Germinal center (tissue), 1 donor: ENCODE results near the gene NEURL1.
"Not testable (repeated sequence)": the region's sequence is repeated elsewhere in the genome, so short reads cannot be mapped to it uniquely, and the experiment has no call there.

Experiments used
- DNase-seq: peaks from one replicate; pipeline ENCODE4 v3.0.0; 2012; ENCODE audit warnings: mixed read lengths, low spot score

Gene NEURL1

GRCh38 chr10:103493916-103494877, 692 bp downstream of the NEURL1 start:
- DNase-seq = peak; percentile 42

- no peak for DNase-seq
Observed at GRCh38 chr10:103495321-103495720, 1.8 kb downstream of the NEURL1 start.

GRCh38 chr10:103497161-103497915, 3.8 kb downstream of the NEURL1 start:
- no peak for DNase-seq

GRCh38 chr10:103498936-103499638, 5.6 kb downstream of the NEURL1 start:
- no peak for DNase-seq

GRCh38 chr10:103499881-103500280, 6.4 kb downstream of the NEURL1 start:
- DNase-seq = no peak

- no peak for DNase-seq
Observed at GRCh38 chr10:103500481-103500880, 7.0 kb downstream of the NEURL1 start.

- DNase-seq = no peak
Observed at GRCh38 chr10:103501186-103501585, 7.7 kb downstream of the NEURL1 start.

- DNase-seq = no peak
Observed at GRCh38 chr10:103502849-103503660, 9.6 kb downstream of the NEURL1 start.

- not testable (repeated sequence) for DNase-seq
Observed at GRCh38 chr10:103503777-103504176, 10.3 kb downstream of the NEURL1 start.

- no peak for DNase-seq
Observed at GRCh38 chr10:103504181-103504783, 10.8 kb downstream of the NEURL1 start.

- no peak for DNase-seq
Observed at GRCh38 chr10:103506061-103506460, 12.6 kb downstream of the NEURL1 start.

GRCh38 chr10:103507235-103508191, 14.0 kb downstream of the NEURL1 start:
- no peak for DNase-seq

GRCh38 chr10:103510046-103510685, 16.7 kb downstream of the NEURL1 start:
- DNase-seq = no peak

- DNase-seq = no peak
Observed at GRCh38 chr10:103510791-103511752, 17.6 kb downstream of the NEURL1 start.

GRCh38 chr10:103512166-103512565, 18.7 kb downstream of the NEURL1 start:
- no peak for DNase-seq

GRCh38 chr10:103512591-103513379, 19.3 kb downstream of the NEURL1 start:
- no peak for DNase-seq

- no peak for DNase-seq
Observed at GRCh38 chr10:103513380-103514060, 20.0 kb downstream of the NEURL1 start.
